Hindlimb muscle (tissue), 1 donor: ENCODE data around the gene PRDM16. TPM values are rescaled to one million over a fixed set of nuclear protein-coding genes. Genes with fewer than 3 reads are reported as not detected.
A peak's percentile ranks its signal among the peaks of the same experiment; 100 is the strongest.

Experiments
- DNase-seq: peaks from one replicate; pipeline ENCODE4 v3.0.0-alpha.2; 2013
- polyA plus RNA-seq: library from polyadenylated mRNA; unstranded; fragments of 120-200 nt; gene quantifications from one replicate; pipeline ENCODE4 v1.2.1, GENCODE V29; 2013; ENCODE audit not compliant: insufficient read length

The PRDM16 gene
- polyA plus RNA-seq, 1 donor = 0.80 TPM

GRCh38 chr1:3310718-3311400 lies 241.9 kb downstream of the PRDM16 start:
- no peak for DNase-seq

- no peak for DNase-seq
Observed at GRCh38 chr1:3311711-3312110, 242.7 kb downstream of the PRDM16 start.

- peak; percentile 71 for DNase-seq
Observed at GRCh38 chr1:3312310-3312897, 243.4 kb downstream of the PRDM16 start.

- peak; percentile 91 for DNase-seq
Observed at GRCh38 chr1:3312898-3313575, 244.0 kb downstream of the PRDM16 start.

GRCh38 chr1:3313576-3313950 lies 244.6 kb downstream of the PRDM16 start:
- peak; percentile 90 for DNase-seq

GRCh38 chr1:3314491-3315381 lies 245.7 kb downstream of the PRDM16 start:
- peak; percentile 38 for DNase-seq

GRCh38 chr1:3315399-3316339 lies 246.7 kb downstream of the PRDM16 start:
- no peak for DNase-seq

- DNase-seq = no peak
Observed at GRCh38 chr1:3316340-3316943, 247.4 kb downstream of the PRDM16 start.

GRCh38 chr1:3317456-3317855 lies 248.5 kb downstream of the PRDM16 start:
- no peak for DNase-seq

GRCh38 chr1:3318329-3318728 lies 249.3 kb downstream of the PRDM16 start:
- no peak for DNase-seq

- DNase-seq = no peak
Observed at GRCh38 chr1:3319874-3320245, 250.9 kb downstream of the PRDM16 start.

- DNase-seq = no peak
Observed at GRCh38 chr1:3320246-3321152, 251.5 kb downstream of the PRDM16 start.

- DNase-seq = no peak
Observed at GRCh38 chr1:3321559-3322449, 252.8 kb downstream of the PRDM16 start.

GRCh38 chr1:3322450-3323020 lies 253.5 kb downstream of the PRDM16 start:
- no peak for DNase-seq

GRCh38 chr1:3323021-3323795 lies 254.2 kb downstream of the PRDM16 start:
- peak; percentile 38 for DNase-seq

- DNase-seq = no peak
Observed at GRCh38 chr1:3323796-3324703, 255.0 kb downstream of the PRDM16 start.
